Ovary (tissue), 9 donors: ENCODE results near the gene TSFM. TPM values are rescaled to one million over a fixed set of nuclear protein-coding genes. Genes with fewer than 3 reads are reported as not detected.

Experiments used
- DNase-seq, 5 donors: peaks; one replicate each; pipeline ENCODE4 v3.0.0-alpha.2; 2019 to 2020
- H3K27ac ChIP-seq, 2 donors: fragments of 200-600 bp; one replicate each; pipeline versions ENCODE4 v1.5.1 to v1.8.0; 2019 to 2022
- H3K27me3 ChIP-seq: fragments of 200-600 bp; one replicate; pipeline ENCODE4 v1.8.0; 2022
- H3K36me3 ChIP-seq: fragments of 200-600 bp; sonication (generic); one replicate; pipeline ENCODE4 v1.5.1; 2019
- H3K4me1 ChIP-seq: one replicate; pipeline ENCODE4 v1.8.1; 2013; ENCODE audit warnings: mild to moderate bottlenecking, moderate library complexity; ENCODE audit not compliant: insufficient read depth
- H3K4me3 ChIP-seq: fragments of 200-600 bp; sonication (generic); one replicate; pipeline ENCODE4 v1.5.1; 2017
- H3K9me3 ChIP-seq, 2 donors: fragments of 200-600 bp in 1 of 2; sonication (generic) in 1 of 2; one replicate each; pipeline versions ENCODE4 v1.5.1 to v1.8.1; 2013 to 2019; ENCODE audit warnings: mild to moderate bottlenecking in 1 of 2, moderate library complexity in 1 of 2
- EP300 ChIP-seq: sonication (generic); formaldehyde crosslinking; IDR thresholded peaks from one replicate; pipeline ENCODE4 v1.6.1; 2017; ENCODE audit warnings: antibody characterized with exemption
- POLR2A ChIP-seq: fragments of 450-650 bp; IDR thresholded peaks from one replicate; pipeline ENCODE4 v1.6.1; 2017; ENCODE audit warnings: antibody characterized with exemption, mild to moderate bottlenecking, moderate library complexity
- WGBS, 3 donors: extraction: QIAGEN DNeasy Blood & Tissue Kit in 1 of 3; methylation state at CpG; one replicate each; pipeline versions ENCODE4 v1.1.5 to v1.1.7; 2013 to 2017; 5-methylcytosine and 5-hydroxymethylcytosine counted together
- intact Hi-C, 4 donors: fragments of 100-400 bp; cut with DNase I; formaldehyde crosslinking; loops; one replicate each; pipeline versions ENCODE4 v1.11.0 to v1.15.1; 2022 to 2023
- polyA plus RNA-seq, 2 donors: library from polyadenylated mRNA; stranded (reverse); fragments of 200-250 nt in 1 of 2; fragments of 350-450 nt in 1 of 2; fragmentation: Illumina TruSeq in 1 of 2; extraction: RNeasy Lipid Tissue Mini Kit (QIAGEN cat#74804) in 1 of 2; gene quantifications; one replicate each; pipeline ENCODE4 v1.2.3, GENCODE V29; 2013 to 2014
- total RNA-seq, 7 donors: library from RNA; depleted of rRNA in 2 of 7; stranded (reverse); fragments of >200 nt in 2 of 7; fragmentation: NEBNext Ultra II Directional in 3 of 7; extraction: Animal tissue kit (Norgen Biotek cat#: 25700) in 3 of 7; gene quantifications; one replicate each; pipeline versions ENCODE4 v1.1.0 to v1.2.4, GENCODE V29; 2016 to 2023
- TF ChIP-seq, protein P1 (sequence below), 3 donors: fragments of 450-650 bp in 2 of 3; fragments of 200-600 bp in 1 of 3; IDR thresholded peaks; one replicate each; pipeline versions ENCODE4 v1.5.1 to v1.8.0; 2016 to 2022; ENCODE audit warnings: antibody characterized with exemption in 3 of 3, mild to moderate bottlenecking in 1 of 3
- donor health status: DM: no; HTN: no; CAD: no; lungs with moderate emphysema.
- donor health status: DM: no; HTN: no; CAD: no.
- donor health status: Bipolar disorder and iron deficiency.
- donor health status: DM: yes; HTN: yes; CAD: no.
- donor health status: DM: no; HTN: no; CAD: no.
- donor health status: DM: yes; HTN: yes; CAD: no.

TSFM gene
- total and polyA plus RNA-seq, 9 donors = 13.2 to 28.1 (median 20.1) TPM

GRCh38 chr12:57806677-57807076 lies 24.1 kb downstream of the TSFM start:
- no peaks in the 10 kb centered on the region for H3K4me1 ChIP-seq
- H3K27me3 ChIP-seq = no peaks in the 10 kb centered on the region
- DNase-seq = no peak
- H3K36me3 ChIP-seq = no peaks in the 10 kb centered on the region
- H3K9me3 ChIP-seq = no peaks in the 10 kb centered on the region
- WGBS, 3 donors = 94 to 98% (median 98%) methylated on average over 3 of the region's 3 CpGs
- no peak overlapping the region for H3K27ac ChIP-seq
- TF ChIP-seq, protein P1, sequence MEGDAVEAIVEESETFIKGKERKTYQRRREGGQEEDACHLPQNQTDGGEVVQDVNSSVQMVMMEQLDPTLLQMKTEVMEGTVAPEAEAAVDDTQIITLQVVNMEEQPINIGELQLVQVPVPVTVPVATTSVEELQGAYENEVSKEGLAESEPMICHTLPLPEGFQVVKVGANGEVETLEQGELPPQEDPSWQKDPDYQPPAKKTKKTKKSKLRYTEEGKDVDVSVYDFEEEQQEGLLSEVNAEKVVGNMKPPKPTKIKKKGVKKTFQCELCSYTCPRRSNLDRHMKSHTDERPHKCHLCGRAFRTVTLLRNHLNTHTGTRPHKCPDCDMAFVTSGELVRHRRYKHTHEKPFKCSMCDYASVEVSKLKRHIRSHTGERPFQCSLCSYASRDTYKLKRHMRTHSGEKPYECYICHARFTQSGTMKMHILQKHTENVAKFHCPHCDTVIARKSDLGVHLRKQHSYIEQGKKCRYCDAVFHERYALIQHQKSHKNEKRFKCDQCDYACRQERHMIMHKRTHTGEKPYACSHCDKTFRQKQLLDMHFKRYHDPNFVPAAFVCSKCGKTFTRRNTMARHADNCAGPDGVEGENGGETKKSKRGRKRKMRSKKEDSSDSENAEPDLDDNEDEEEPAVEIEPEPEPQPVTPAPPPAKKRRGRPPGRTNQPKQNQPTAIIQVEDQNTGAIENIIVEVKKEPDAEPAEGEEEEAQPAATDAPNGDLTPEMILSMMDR (IDR thresholded peaks at IDR 0.05) = no peak
- TF ChIP-seq POLR2A (no peak), EP300 (no peak)
- intact Hi-C loops = no loop called here
- no peak overlapping the region for H3K4me3 ChIP-seq

- no peak for DNase-seq
- 84 to 87% (median 84%) methylated on average over 9 of the region's 9 CpGs for WGBS, 3 donors
- Histone ChIP-seq H3K4me1 (no peaks in the 10 kb centered on the region), H3K4me3 (no peak overlapping the region), H3K36me3 (no peaks in the 10 kb centered on the region), H3K27me3 (no peaks in the 10 kb centered on the region), H3K9me3 (no peaks in the 10 kb centered on the region), H3K27ac (no peak overlapping the region)
- no peak for TF ChIP-seq POLR2A
- TF ChIP-seq, protein P1 (IDR thresholded peaks at IDR 0.05) = no peak
- intact Hi-C loops = no loop called here
Observed at GRCh38 chr12:57807285-57807684, 24.7 kb downstream of the TSFM start.

GRCh38 chr12:57808351-57808750 lies 25.8 kb downstream of the TSFM start:
- Histone ChIP-seq H3K27me3 (no peaks in the 10 kb centered on the region), H3K9me3 (no peaks in the 10 kb centered on the region), H3K36me3 (no peaks in the 10 kb centered on the region), H3K4me3 (no peak overlapping the region), H3K4me1 (no peaks in the 10 kb centered on the region), H3K27ac (no peak overlapping the region)
- WGBS, 3 donors = 84 to 89% (median 87%) methylated on average over 5 of the region's 5 CpGs
- no peak for DNase-seq
- intact Hi-C loops = no loop called here
- TF ChIP-seq EP300 = no peak
- no peak for TF ChIP-seq POLR2A
- TF ChIP-seq, protein P1 (IDR thresholded peaks at IDR 0.05) = no peak

GRCh38 chr12:57809425-57809824 lies 26.8 kb downstream of the TSFM start:
- WGBS, 3 donors = 91 to 94% (median 94%) methylated on average over 3 of the region's 3 CpGs
- H3K27me3 ChIP-seq = no peaks in the 10 kb centered on the region

More at GRCh38 chr12:57809425-57809824, 26.8 kb downstream of the TSFM start:
- Histone ChIP-seq H3K4me1 (peaks cover 6% of the 10 kb centered on the region), H3K27ac (no peak overlapping the region), H3K36me3 (no peaks in the 10 kb centered on the region), H3K9me3 (no peaks in the 10 kb centered on the region), H3K4me3 (no peak overlapping the region)
- no peak for DNase-seq
- TF ChIP-seq, protein P1 (IDR thresholded peaks at IDR 0.05) = no peak
- TF ChIP-seq POLR2A (no peak), EP300 (no peak)
- intact Hi-C loops = no loop called here
